ENCODE measurements around the gene CENPH. TPM values are rescaled to one million over a fixed set of nuclear protein-coding genes. Genes with fewer than 3 reads are reported as not detected.

CENPH gene
- total and polyA plus RNA-seq, 2 of the 13 experiments (the other 11 are each of a cell fraction or from before 2014, with no cell fraction given), result 11.2 to 28.8 TPM

DNA sequence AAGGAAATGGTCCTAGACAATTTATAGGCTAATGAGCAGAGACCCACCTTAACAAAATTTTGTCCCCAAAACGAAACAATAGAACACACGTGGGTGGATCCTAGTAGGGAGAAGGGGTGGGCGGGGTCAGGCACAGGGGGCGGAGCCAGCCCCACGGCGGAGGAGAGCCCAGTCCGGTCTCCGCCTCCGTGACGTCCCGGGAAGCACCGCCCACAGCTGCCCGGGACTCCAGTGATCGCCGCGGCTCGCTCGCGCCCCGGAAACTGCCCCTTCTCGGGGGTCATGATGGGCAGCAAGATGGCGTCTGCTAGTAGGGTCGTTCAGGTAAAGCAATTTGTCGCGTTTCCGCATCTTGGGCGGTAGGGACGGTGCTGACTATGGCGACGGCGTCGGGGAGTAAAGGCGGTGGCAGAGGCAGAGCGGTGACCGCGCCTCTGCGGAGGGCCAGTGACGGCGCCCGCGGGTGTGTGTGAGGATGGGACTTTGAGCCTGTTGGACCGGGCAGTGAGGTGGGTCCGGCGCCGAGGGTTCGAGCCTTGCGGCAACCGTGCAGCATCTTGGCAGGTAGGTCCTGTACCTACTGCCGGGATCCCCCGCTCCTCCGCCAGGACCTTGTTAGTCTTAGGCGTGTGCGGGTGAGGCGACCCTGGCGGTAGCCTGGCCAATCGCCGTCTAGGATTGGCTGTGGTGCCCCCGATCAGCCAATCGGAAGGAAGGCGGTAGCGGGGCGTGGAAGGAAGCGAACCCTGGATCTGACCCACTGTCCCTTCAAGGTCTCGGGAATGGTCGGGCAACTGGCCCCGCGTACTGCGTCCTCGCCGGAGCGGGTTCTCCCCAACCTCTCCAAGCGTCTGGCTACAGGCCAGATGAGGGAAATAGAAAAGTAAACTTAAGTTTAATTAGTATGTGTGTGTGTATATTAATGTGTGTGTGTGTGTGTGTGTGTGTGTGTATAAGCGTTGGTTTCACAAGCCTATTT lies 28.5 kb downstream of the CENPH start (continued):
- TF ChIP-seq, protein P1, sequence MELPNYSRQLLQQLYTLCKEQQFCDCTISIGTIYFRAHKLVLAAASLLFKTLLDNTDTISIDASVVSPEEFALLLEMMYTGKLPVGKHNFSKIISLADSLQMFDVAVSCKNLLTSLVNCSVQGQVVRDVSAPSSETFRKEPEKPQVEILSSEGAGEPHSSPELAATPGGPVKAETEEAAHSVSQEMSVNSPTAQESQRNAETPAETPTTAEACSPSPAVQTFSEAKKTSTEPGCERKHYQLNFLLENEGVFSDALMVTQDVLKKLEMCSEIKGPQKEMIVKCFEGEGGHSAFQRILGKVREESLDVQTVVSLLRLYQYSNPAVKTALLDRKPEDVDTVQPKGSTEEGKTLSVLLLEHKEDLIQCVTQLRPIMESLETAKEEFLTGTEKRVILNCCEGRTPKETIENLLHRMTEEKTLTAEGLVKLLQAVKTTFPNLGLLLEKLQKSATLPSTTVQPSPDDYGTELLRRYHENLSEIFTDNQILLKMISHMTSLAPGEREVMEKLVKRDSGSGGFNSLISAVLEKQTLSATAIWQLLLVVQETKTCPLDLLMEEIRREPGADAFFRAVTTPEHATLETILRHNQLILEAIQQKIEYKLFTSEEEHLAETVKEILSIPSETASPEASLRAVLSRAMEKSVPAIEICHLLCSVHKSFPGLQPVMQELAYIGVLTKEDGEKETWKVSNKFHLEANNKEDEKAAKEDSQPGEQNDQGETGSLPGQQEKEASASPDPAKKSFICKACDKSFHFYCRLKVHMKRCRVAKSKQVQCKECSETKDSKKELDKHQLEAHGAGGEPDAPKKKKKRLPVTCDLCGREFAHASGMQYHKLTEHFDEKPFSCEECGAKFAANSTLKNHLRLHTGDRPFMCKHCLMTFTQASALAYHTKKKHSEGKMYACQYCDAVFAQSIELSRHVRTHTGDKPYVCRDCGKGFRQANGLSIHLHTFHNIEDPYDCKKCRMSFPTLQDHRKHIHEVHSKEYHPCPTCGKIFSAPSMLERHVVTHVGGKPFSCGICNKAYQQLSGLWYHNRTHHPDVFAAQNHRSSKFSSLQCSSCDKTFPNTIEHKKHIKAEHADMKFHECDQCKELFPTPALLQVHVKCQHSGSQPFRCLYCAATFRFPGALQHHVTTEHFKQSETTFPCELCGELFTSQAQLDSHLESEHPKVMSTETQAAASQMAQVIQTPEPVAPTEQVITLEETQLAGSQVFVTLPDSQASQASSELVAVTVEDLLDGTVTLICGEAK (IDR thresholded peaks at IDR 0.05), result no peak
- TF ChIP-seq, protein P1 (CRISPR knock-in tag; IDR thresholded peaks at IDR 0.05), result peak; percentile 84
- TF ChIP-seq, protein P2, sequence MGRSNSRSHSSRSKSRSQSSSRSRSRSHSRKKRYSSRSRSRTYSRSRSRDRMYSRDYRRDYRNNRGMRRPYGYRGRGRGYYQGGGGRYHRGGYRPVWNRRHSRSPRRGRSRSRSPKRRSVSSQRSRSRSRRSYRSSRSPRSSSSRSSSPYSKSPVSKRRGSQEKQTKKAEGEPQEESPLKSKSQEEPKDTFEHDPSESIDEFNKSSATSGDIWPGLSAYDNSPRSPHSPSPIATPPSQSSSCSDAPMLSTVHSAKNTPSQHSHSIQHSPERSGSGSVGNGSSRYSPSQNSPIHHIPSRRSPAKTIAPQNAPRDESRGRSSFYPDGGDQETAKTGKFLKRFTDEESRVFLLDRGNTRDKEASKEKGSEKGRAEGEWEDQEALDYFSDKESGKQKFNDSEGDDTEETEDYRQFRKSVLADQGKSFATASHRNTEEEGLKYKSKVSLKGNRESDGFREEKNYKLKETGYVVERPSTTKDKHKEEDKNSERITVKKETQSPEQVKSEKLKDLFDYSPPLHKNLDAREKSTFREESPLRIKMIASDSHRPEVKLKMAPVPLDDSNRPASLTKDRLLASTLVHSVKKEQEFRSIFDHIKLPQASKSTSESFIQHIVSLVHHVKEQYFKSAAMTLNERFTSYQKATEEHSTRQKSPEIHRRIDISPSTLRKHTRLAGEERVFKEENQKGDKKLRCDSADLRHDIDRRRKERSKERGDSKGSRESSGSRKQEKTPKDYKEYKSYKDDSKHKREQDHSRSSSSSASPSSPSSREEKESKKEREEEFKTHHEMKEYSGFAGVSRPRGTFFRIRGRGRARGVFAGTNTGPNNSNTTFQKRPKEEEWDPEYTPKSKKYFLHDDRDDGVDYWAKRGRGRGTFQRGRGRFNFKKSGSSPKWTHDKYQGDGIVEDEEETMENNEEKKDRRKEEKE (IDR thresholded peaks at IDR 0.05), result no peak
- TF ChIP-seq ZNF589 (CRISPR knock-in tag; conservative IDR thresholded peaks at IDR 0.05) (no peak), ZNF749 (CRISPR knock-in tag; IDR thresholded peaks at IDR 0.05; ENCODE audit: borderline replicate concordance) (no peak), ATRX (CRISPR knock-in tag; IDR thresholded peaks at IDR 0.05; ENCODE audit: borderline replicate concordance) (no peak), ZNF235 (CRISPR knock-in tag; IDR thresholded peaks at IDR 0.05; ENCODE audit: borderline replicate concordance) (peak; percentile 62; the same call in 1 of the 2 replicates), ATF1 (CRISPR knock-in tag; IDR thresholded peaks at IDR 0.05) (0 out of 2 replicates have a peak, but pooled peaks have one; percentile 20), PHF5A (CRISPR knock-in tag; IDR thresholded peaks at IDR 0.05; ENCODE audit: low read depth, unreplicated experiment) (peak; percentile 21), HNRNPLL (IDR thresholded peaks at IDR 0.05; ENCODE audit: low read depth, low read length, poor library complexity, severe bottlenecking) (peak; percentile 76)
- TF ChIP-seq, protein P3, sequence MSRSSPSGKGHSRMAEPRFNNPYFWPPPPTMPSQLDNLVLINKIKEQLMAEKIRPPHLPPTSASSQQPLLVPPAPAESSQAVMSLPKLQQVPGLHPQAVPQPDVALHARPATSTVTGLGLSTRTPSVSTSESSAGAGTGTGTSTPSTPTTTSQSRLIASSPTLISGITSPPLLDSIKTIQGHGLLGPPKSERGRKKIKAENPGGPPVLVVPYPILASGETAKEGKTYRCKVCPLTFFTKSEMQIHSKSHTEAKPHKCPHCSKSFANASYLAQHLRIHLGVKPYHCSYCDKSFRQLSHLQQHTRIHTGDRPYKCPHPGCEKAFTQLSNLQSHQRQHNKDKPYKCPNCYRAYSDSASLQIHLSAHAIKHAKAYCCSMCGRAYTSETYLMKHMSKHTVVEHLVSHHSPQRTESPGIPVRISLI (CRISPR knock-in tag; IDR thresholded peaks at IDR 0.05; ENCODE audit: borderline replicate concordance), result peak; percentile 19; the same call in 1 of the 2 replicates
- TF ChIP-seq, protein P4, sequence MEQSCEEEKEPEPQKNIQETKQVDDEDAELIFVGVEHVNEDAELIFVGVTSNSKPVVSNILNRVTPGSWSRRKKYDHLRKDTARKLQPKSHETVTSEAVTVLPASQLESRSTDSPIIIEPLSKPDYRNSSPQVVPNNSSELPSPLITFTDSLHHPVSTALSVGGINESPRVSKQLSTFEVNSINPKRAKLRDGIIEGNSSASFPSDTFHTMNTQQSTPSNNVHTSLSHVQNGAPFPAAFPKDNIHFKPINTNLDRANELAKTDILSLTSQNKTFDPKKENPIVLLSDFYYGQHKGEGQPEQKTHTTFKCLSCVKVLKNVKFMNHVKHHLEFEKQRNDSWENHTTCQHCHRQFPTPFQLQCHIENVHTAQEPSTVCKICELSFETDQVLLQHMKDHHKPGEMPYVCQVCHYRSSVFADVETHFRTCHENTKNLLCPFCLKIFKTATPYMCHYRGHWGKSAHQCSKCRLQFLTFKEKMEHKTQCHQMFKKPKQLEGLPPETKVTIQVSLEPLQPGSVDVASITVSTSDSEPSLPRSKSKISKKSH (CRISPR knock-in tag; IDR thresholded peaks at IDR 0.05; ENCODE audit: borderline replicate concordance), result peak; percentile 96

Data from HepG2 (cell line).